Osteocyte (in vitro differentiated cells): ENCODE results near the gene DSP. TPM values are rescaled to one million over a fixed set of nuclear protein-coding genes. Genes with fewer than 3 reads are reported as not detected.
A peak's percentile ranks its signal among the peaks of the same experiment; 100 is the strongest.

Experiments
- DNase-seq: peaks from one replicate; pipeline ENCODE4 v3.0.0; 2021; ENCODE audit warnings: mixed read lengths; ENCODE audit not compliant: unreplicated experiment; ENCODE audit errors: extremely low spot score
- H3K27ac Mint-ChIP-seq: one replicate; pipeline ENCODE4 v1.8.0; 2021; ENCODE audit warnings: mild to moderate bottlenecking, mixed read lengths; ENCODE audit not compliant: unreplicated experiment
- H3K27me3 Mint-ChIP-seq: one replicate; pipeline ENCODE4 v1.8.0; 2021; ENCODE audit warnings: mixed read lengths; ENCODE audit not compliant: unreplicated experiment
- H3K36me3 Mint-ChIP-seq: one replicate; pipeline ENCODE4 v1.8.0; 2021; ENCODE audit warnings: mixed read lengths; ENCODE audit not compliant: unreplicated experiment
- H3K4me1 Mint-ChIP-seq: one replicate; pipeline ENCODE4 v1.8.0; 2021; ENCODE audit warnings: mixed read lengths; ENCODE audit not compliant: unreplicated experiment
- H3K4me3 Mint-ChIP-seq: one replicate; pipeline ENCODE4 v1.8.0; 2021; ENCODE audit warnings: mild to moderate bottlenecking, moderate library complexity, mixed read lengths; ENCODE audit not compliant: unreplicated experiment
- H3K9me3 Mint-ChIP-seq: one replicate; pipeline ENCODE4 v1.8.0; 2021; ENCODE audit warnings: mixed read lengths; ENCODE audit not compliant: unreplicated experiment
- total RNA-seq: library from RNA; stranded (reverse); gene quantifications from 2 replicates; pipeline ENCODE4 v1.2.1, GENCODE V29; 2021
- TF ChIP-seq, protein P1 (sequence below): fragments of 200-600 bp; sonication (generic); IDR thresholded peaks from 2 replicates; pipeline ENCODE4 v1.5.0; 2021; ENCODE audit warnings: antibody characterized with exemption, mild to moderate bottlenecking, moderate library complexity

DSP gene
- total RNA-seq, 1 donor from 2014 or later: 124 TPM

DNA sequence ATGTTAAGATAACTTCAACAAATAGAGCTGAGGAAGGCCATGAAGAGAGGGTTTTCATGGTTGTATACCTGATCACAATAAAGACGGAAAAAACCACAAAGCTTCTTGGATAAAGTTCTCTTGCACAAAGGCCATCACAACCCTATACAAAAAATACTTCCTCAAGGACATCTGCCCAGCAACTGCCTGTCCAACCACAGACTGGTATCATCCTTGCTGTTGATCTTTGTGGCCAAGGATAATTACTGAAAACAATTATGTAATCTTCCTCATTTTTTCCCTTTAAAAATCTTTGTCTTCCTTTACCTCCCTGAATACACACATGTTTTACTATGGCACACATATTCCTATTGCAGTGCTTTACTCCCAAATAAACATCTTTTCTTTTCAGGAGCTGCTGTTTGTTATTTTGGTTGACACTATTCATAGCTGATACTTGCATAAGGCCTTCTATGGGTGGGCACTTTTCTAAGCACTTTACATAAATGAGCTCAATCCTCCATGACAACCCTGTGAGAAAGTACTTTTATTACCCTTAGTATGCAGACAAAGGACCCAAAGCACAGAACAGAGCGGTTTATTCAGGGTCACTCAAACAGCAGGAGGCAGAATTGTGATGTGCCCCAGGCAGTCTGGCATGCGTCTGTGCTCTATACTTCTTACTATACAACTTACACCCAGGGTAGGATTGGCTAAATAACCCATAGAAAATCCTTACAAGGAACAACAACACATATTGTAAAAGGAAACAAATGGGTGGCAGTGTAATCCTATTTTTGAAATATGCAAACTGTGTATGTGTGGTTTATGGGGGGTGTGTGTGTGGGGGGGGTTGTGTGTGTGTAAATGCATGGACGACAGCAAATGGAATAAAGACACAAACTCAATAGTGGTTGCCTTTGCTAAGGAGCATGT is 83.6 kb downstream of the DSP start:
- Mint-ChIP-seq H3K27me3 (peaks cover 13% of the 10 kb centered on the region), H3K9me3 (no peaks in the 10 kb centered on the region), H3K4me3 (no peak overlapping the region), H3K36me3 (no peaks in the 10 kb centered on the region), H3K27ac (peak overlapping the region; percentile 53), H3K4me1 (peaks cover 13% of the 10 kb centered on the region)
- no peak for DNase-seq
- TF ChIP-seq, protein P1, sequence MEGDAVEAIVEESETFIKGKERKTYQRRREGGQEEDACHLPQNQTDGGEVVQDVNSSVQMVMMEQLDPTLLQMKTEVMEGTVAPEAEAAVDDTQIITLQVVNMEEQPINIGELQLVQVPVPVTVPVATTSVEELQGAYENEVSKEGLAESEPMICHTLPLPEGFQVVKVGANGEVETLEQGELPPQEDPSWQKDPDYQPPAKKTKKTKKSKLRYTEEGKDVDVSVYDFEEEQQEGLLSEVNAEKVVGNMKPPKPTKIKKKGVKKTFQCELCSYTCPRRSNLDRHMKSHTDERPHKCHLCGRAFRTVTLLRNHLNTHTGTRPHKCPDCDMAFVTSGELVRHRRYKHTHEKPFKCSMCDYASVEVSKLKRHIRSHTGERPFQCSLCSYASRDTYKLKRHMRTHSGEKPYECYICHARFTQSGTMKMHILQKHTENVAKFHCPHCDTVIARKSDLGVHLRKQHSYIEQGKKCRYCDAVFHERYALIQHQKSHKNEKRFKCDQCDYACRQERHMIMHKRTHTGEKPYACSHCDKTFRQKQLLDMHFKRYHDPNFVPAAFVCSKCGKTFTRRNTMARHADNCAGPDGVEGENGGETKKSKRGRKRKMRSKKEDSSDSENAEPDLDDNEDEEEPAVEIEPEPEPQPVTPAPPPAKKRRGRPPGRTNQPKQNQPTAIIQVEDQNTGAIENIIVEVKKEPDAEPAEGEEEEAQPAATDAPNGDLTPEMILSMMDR: peak; percentile 16

DNA sequence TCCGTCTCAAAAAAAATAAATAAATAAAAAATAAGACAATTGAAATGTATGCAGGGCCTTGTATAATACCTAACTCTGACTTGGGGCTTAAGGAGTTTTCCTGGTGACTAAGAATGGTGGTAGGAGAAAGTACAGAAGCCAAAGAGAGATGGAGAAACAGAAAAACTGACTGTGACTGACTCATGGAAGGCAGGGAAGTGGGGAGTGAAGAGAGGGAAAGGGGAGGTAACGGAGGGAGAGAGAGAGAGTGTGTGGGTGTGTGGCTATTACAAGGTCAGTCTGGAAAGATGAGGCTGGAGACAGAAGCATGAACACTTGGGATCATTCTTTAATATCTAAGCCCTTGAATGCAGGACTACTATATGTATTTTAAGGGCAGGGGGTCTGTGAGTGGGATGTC is 87.0 kb downstream of the DSP start:
- no peak for DNase-seq
- TF ChIP-seq, protein P1: no peak
- Mint-ChIP-seq H3K9me3 (no peaks in the 10 kb centered on the region), H3K36me3 (no peaks in the 10 kb centered on the region), H3K27ac (no peak overlapping the region), H3K27me3 (peaks cover 32% of the 10 kb centered on the region), H3K4me3 (no peak overlapping the region), H3K4me1 (peaks cover 13% of the 10 kb centered on the region)

DNA sequence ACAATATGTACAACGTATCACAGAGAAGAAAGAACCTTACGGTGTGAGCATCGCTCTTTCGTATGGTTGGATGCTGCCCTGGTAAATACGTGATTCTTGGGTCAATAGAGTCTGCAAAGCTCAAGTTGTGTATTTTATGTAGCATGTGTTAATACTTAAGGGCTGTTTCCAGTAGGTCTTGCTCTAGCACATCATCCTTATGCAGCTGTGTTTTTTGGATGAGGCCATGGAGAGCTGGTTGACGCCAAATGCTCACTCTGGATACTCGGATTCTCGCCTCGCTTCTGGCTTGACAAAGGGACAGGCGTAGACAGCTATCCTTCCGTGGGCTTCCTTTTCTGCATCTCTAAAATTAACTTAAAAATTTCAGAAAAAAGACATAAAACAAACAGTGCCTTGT is 87.4 kb downstream of the DSP start:
- no peak for DNase-seq
- Mint-ChIP-seq H3K4me1 (peaks cover 13% of the 10 kb centered on the region), H3K9me3 (no peaks in the 10 kb centered on the region), H3K4me3 (no peak overlapping the region), H3K27me3 (peaks cover 30% of the 10 kb centered on the region), H3K27ac (no peak overlapping the region), H3K36me3 (no peaks in the 10 kb centered on the region)
- TF ChIP-seq, protein P1: no peak

DNA sequence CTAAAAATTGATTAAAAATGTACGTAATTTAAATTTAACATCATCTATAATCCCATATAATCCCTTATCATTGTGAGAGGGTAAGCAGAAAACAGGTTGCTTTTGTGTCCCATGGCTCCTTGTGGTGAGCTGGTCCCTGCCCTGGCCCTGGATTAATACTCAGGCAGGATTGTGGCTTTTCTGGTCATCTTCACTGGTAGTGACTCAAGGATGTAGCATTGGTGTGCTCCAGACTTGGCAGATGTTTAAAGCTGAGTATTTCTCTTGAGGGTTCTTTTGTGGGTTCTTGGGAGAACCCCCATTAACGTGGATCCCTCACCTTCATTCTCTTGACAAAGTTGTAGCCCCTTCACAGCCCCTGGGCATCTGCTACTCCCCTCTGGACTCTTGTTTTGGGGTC is 87.8 kb downstream of the DSP start:
- Mint-ChIP-seq H3K4me3 (no peak overlapping the region), H3K9me3 (no peaks in the 10 kb centered on the region), H3K4me1 (peaks cover 12% of the 10 kb centered on the region), H3K27me3 (peaks cover 30% of the 10 kb centered on the region), H3K36me3 (no peaks in the 10 kb centered on the region), H3K27ac (no peak overlapping the region)
- TF ChIP-seq, protein P1: no peak
- no peak for DNase-seq

DNA sequence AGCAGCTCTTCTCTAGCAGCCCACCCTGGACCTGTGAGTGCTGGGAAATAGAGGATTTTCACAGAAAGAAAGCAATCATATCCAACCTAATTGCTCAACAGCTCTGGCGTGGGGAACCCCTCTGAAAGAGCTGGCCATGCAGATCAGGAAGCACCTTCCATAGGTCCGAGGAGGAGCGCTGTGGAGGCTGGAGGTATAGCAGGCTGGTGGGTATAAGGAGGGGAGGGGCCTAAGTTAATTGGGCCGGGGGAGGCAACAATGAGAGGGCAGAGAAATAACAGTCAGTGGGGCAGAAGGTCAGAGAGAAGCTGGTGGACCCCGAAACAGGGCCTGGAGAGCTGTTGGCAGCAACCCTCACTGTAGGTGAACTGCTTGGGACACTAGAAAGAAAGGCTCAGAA is 89.3 kb downstream of the DSP start:
- H3K27ac Mint-ChIP-seq: no peak overlapping the region
- no peaks in the 10 kb centered on the region for H3K36me3 Mint-ChIP-seq
- H3K27me3 Mint-ChIP-seq: peaks cover 30% of the 10 kb centered on the region
- TF ChIP-seq, protein P1: no peak
- H3K9me3 Mint-ChIP-seq: no peaks in the 10 kb centered on the region
- no peaks in the 10 kb centered on the region for H3K4me1 Mint-ChIP-seq
- H3K4me3 Mint-ChIP-seq: no peak overlapping the region
- DNase-seq: no peak
